A204.1 (cell line): ENCODE results near the gene TMCC1.
"Not testable (repeated sequence)": the region's sequence is repeated elsewhere in the genome, so short reads cannot be mapped to it uniquely, and the experiment has no call there.

Source experiments
- FAIRE-seq: peaks from 2 replicates; lab custom pipeline; 2012; peaks lifted over from hg19 to GRCh38; lab: Jason Lieb, UNC

TMCC1 gene

DNA sequence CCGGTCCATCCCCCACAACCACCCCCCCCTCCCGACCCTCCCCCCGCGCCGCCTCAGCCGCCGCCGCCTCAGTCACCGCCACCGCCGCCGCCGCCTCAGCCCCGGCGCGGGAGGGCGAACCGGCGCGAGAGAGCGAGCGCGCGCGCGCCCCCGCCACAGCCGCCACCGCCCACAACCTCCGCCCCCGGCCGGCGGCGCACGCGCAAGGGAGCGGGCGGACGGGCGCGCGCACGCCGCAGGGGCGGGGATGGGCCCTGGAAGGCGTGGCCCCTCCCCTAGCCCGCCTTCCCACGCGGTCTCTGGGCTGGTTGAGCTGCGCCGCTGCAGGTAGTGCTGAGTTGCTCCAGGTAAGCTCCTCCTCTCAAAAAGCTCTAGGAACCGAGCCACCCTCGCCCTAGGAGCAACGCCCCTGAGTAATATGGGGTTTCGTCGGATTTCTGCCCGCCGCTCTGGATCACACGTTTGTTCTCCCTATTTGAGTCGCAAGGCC is at the start of gene TMCC1:
TMCC1 (minus strand) TSS at position 131 of the 490 bp plus-strand sequence.
- FAIRE-seq, result no peak

DNA sequence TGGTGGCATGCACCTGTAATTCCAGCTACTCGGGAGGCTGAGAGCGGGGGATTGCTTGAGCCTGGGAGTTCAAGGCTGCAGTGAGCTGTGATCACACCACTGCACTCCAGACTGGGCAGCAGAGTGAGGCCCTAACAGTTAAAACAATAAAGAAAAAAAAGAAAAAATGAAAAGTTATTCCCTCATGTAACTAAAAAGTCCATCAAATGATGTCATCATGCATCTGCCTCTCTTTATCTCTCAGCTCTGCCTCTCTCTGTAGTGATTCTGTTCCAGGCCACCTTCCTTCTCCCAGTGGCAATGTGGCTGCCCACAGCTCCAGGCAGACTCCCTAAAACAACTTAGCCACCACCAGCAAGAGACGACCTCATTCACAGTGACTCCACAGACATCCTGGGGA is 49.5 kb upstream of the TMCC1 start:
- FAIRE-seq, result no peak

GRCh38 chr3:129942296-129942695 is 48.8 kb upstream of the TMCC1 start:
- no peak for FAIRE-seq

DNA sequence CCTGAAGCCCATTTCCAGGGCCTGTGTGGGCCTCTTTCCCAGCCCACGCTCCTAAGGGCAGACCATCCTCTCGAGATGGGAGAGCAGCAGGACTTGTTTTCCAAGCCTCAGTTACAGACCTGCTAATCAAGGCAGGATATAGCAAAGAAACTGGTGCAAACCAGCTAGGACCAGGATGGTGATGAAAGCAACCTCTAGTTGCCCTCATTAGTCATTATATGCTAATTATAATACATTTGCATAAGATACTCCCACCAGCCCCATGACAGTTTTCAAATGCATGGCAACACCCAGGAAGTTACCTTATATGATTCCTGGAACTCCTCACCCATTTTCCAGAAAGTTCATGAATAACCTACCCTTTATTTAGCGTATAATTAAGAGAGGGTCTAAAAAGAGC is 46.6 kb upstream of the TMCC1 start:
- no peak for FAIRE-seq

DNA sequence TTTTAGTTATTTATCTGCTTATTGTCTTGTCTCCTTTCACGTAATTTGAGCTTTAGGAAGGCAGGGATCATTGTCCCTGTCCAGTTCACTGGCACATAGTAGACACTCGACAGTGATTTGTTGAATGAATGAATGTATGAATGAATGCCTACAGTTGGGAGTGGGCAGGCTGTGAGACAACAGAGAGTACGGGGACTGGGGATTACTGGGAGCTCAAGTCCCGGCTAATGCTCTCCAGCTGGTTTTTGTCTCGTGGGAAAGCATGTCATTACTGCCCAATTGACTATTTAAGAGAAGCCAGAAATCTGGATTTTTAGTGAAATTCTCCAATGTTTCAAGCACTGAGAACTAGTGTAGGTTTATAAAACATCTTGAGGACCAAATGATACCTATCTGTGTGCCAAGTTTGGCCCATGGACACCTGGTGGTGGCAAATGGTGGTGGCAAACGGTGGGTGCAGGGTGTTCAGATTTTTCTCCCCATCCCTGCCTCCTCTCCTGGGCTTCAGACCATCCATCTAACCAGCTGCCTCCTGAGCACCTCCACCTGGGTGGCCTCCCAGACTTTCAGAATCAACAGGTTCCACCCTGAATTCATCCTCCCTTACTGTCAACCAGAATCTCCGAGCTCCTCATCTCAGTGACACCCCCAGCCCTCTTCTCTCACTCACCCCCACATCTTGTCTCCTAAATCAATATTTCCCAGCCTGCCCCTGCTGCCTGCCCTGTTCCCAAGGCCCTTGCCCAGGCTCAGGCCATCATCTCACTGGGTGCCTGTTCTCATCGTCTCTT is 44.8 kb upstream of the TMCC1 start:
- FAIRE-seq, result no peak

GRCh38 chr3:129937717-129938116 is 44.2 kb upstream of the TMCC1 start:
- FAIRE-seq, result no peak

DNA sequence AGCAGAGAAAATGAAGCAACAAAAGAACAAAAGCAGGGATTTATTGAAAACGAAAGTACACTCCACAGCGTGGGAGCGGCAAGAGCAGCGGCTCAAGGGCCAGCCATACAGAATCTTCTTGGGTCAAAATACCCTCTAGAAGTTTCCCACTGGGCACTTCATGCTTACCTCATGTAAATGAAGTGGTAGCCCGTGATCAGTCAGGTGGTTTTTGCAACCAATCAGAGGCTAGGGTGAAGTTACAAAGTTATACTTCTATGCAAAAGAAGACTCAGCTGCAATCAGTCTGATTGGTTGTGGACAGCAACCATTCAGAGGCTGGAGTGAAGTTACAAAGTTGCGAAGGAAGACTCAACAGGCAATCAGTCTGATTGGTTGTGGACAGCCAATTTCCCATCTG is 43.2 kb upstream of the TMCC1 start:
- no peak for FAIRE-seq

GRCh38 chr3:129934234-129935123 is 41.0 kb upstream of the TMCC1 start:
- FAIRE-seq, result no peak

- FAIRE-seq, result no peak
Measured at GRCh38 chr3:129933471-129933870, 40.0 kb upstream of the TMCC1 start.

GRCh38 chr3:129929383-129929782 is 35.9 kb upstream of the TMCC1 start:
- FAIRE-seq, result no peak

DNA sequence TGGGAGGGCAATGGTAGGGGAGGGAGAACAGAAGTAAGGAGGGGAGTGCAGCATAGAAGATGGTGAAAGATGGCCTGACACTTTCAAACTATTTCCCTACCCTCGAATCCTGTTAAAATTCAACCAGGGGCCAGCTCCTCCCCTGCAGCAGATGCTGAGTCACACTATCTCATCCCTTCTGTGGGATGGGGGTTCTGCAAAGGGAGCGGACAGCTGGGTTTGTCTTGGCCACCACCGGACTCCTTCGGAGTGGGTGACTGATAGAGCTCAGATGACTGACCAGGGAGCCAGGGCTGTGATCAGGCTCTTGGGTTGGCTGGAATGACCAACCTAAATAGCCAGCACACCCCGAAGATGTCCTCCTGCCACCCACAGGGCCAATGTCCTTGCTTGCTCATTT is 33.6 kb upstream of the TMCC1 start:
- no peak for FAIRE-seq

GRCh38 chr3:129919806-129920205 is 26.3 kb upstream of the TMCC1 start:
- FAIRE-seq, result no peak

DNA sequence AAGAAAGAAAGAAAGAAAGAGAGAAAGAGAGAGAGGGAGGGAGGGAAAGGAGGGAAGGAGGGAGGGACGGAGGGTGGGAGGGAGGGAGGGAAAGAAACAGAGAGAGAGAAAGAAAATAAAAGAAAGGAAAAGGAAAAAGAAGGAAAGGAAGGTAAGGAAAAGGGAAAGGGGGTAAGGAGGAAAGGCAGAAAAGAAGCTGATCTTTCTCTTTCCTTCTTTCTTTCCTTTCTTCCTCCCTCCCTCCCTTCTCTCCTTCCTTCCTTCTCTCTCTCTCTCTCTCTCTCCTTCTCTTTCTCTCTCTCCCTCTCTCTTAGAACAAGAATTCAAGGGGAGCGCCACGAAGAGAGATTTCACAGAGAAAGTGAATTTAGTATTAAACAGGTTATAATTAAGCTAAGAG is 25.8 kb upstream of the TMCC1 start:
- FAIRE-seq, result no peak

DNA sequence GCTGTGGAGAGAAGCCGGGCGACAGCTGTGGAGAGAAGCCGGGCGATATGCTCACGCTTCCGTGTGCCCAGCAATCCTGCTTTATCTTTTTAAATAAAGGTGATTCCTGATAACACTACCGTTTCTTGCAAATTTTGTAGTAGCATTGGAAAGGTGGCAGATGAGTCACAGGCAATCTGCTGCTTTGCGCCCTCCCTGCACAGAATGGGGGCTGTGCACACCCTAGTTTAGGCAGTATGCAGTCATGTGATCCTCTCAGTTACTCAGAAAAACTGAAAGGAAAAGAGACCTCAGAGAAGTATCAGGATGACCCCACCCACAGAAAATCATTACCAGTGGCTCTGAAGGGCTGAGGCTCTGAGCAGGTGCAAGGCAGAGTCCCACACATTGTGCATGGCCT is 24.9 kb upstream of the TMCC1 start:
- no peak for FAIRE-seq

GRCh38 chr3:129917423-129918007 is 24.0 kb upstream of the TMCC1 start:
- no peak for FAIRE-seq

GRCh38 chr3:129913618-129914017 is 20.1 kb upstream of the TMCC1 start:
- FAIRE-seq, result no peak

DNA sequence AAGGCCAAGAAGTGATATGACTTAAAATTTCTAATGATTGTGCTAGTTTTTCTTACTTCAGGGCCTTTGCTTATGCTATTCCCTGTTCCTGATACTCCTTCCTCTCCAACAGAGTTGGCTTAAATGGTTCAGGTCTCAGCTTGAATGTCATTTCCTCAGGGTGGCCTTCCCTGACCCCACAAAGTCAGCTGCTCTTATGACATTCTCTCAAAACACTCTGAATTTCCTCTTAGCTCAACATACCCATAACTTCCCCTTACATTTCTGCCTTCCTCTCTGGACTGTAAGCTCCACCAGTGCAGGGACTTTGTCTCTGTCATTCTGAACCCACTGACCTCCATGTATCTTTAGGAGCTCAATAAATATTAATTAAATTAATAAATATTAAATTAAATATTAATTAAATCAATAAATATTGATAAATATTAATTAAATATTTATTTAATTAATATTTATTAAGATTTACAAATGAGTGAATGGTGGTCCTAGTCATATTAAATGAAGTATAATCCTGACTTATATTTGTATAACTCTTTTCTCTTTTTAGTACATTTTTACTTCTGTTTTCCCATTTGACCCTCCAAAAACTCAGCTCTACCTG is 17.9 kb upstream of the TMCC1 start:
- peak; percentile 44 for FAIRE-seq

- not testable (repeated sequence) for FAIRE-seq
Measured at GRCh38 chr3:129909235-129909634, 15.7 kb upstream of the TMCC1 start.

GRCh38 chr3:129908417-129908816 is 14.9 kb upstream of the TMCC1 start:
- FAIRE-seq, result no peak

- not testable (repeated sequence) for FAIRE-seq
Measured at GRCh38 chr3:129901272-129901671, 7.8 kb upstream of the TMCC1 start.

GRCh38 chr3:129897026-129897425 is 3.5 kb upstream of the TMCC1 start:
- no peak for FAIRE-seq

DNA sequence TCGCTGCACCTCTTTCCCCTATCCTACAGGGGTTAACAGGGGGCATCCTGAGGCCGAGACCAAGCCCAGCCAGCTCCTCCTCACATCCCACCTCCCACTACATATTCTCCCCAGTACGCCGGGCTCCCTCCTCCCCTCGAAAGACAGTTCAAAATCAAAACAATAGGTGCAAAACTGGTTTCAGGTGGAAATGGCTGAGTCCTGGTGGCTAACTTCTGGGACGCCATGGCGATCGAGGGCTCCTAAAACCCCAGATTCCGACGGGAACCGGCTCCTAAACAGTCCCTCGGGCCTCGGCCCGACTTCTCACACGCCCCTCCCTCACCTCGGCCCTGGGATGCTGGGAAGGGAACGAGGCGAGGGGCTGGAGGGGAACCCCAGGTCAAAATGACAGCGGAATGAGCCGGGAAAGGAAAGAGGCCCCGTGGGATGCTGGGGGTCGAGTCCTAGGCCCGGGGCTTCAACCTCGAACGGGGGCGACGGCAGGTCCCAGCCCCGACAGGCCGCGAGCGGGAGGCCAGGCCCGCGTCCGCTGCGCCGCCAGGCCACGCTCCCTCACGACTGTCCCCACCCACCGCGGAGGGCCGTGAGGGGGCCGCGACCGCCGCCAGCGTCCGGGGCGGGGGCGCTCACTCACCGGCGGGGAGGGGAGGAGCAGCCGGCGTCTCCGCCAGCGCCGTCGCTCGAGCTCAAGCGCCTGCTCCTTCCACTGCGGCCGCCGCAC is 492 bp downstream of the TMCC1 start:
- FAIRE-seq, result no peak
